Caco-2 (cell line): ENCODE results near the gene MRPS27. TPM values are rescaled to one million over a fixed set of nuclear protein-coding genes. Genes with fewer than 3 reads are reported as not detected.

Experiments used
- BruUV-seq: library from RNA; stranded (reverse); fragments of 400-500 nt; replicated peaks from 2 replicates; lab custom pipeline; 2021; lab: Mats Ljungman, UMichigan
- CTCF ChIA-PET: fragments of 300-600 bp; sonication (Branson Sonifier 250); formaldehyde crosslinking; loops from one replicate; lab custom pipeline; 2022; ENCODE audit warnings: antibody characterized with exemption; lab: Charles Lee
- POLR2A ChIA-PET: fragments of 300-600 bp; sonication (Branson Sonifier 250); formaldehyde crosslinking; loops from one replicate; lab custom pipeline; 2022; ENCODE audit warnings: antibody characterized with exemption; lab: Charles Lee
- DNase-seq, 2 experiments: peaks; one replicate each; pipeline versions ENCODE4 v3.0.0 to v3.0.0-alpha.2; 2020 to 2022
- H3K27me3 ChIP-seq: replicated peaks from 2 replicates; pipeline ENCODE4 v1.6.0; 2011; ENCODE audit warnings: low read length; ENCODE audit not compliant: control insufficient read depth, insufficient read depth
- H3K36me3 ChIP-seq: 2 replicates; pipeline ENCODE4 v1.5.1; 2011; ENCODE audit warnings: low read length; ENCODE audit not compliant: control insufficient read depth, insufficient read depth
- H3K4me1 ChIP-seq: fragments of 250-450 bp; sonication (Bioruptor Pico); 2 replicates; pipeline ENCODE4 v1.5.1; 2020; ENCODE audit warnings: mild to moderate bottlenecking
- H3K4me3 ChIP-seq: 2 replicates; pipeline ENCODE4 v1.5.1; 2011; ENCODE audit warnings: low read depth, mild to moderate bottlenecking, control low read depth, low read length
- H3K9me3 ChIP-seq: fragments of 250-450 bp; sonication (Bioruptor Pico); 2 replicates; pipeline ENCODE4 v1.5.1; 2020; ENCODE audit warnings: mild to moderate bottlenecking, moderate library complexity
- H3K27ac Mint-ChIP-seq: one replicate; pipeline ENCODE4 v1.8.0; 2022; ENCODE audit warnings: mixed read lengths; ENCODE audit not compliant: unreplicated experiment
- H3K27me3 Mint-ChIP-seq: one replicate; pipeline ENCODE4 v1.8.0; 2022; ENCODE audit warnings: mixed read lengths; ENCODE audit not compliant: insufficient read depth, unreplicated experiment
- H3K36me3 Mint-ChIP-seq: one replicate; pipeline ENCODE4 v1.8.0; 2022; ENCODE audit warnings: mild to moderate bottlenecking, mixed read lengths; ENCODE audit not compliant: insufficient read depth, unreplicated experiment
- H3K4me1 Mint-ChIP-seq: one replicate; pipeline ENCODE4 v1.8.0; 2022; ENCODE audit warnings: low read depth, mixed read lengths; ENCODE audit not compliant: unreplicated experiment
- H3K4me3 Mint-ChIP-seq: one replicate; pipeline ENCODE4 v1.8.0; 2022; ENCODE audit warnings: mild to moderate bottlenecking, moderate library complexity, mixed read lengths; ENCODE audit not compliant: unreplicated experiment
- H3K9me3 Mint-ChIP-seq: one replicate; pipeline ENCODE4 v1.8.0; 2022; ENCODE audit warnings: mixed read lengths; ENCODE audit not compliant: unreplicated experiment
- intact Hi-C: fragments of 100-400 bp; cut with micrococcal nuclease; formaldehyde crosslinking; loops from one replicate; pipeline ENCODE4 v1.10.0; 2022; ENCODE audit not compliant: unreplicated experiment
- total RNA-seq: library from RNA; stranded (reverse); gene quantifications from 2 replicates; pipeline ENCODE4 v1.2.3, GENCODE V29; 2022
- TF ChIP-seq, protein P1 (sequence below), 2 experiments: fragments of 200-600 bp in 1 of 2; IDR thresholded peaks; 1 replicate in 1 of 2; 2 replicates in 1 of 2; pipeline versions ENCODE4 v1.5.1 to v1.8.0; 2011 to 2022; ENCODE audit warnings: antibody characterized with exemption in 1 of 2, control low read depth in 1 of 2, inconsistent platforms in 1 of 2, low read depth in 1 of 2, low read length in 1 of 2, mild to moderate bottlenecking in 1 of 2, moderate library complexity in 1 of 2; ENCODE audit not compliant: insufficient read depth in 1 of 2, severe bottlenecking in 1 of 2, unreplicated experiment in 1 of 2

Gene MRPS27
- total RNA-seq, 1 experiment from 2014 or later = 71.1 TPM

DNA sequence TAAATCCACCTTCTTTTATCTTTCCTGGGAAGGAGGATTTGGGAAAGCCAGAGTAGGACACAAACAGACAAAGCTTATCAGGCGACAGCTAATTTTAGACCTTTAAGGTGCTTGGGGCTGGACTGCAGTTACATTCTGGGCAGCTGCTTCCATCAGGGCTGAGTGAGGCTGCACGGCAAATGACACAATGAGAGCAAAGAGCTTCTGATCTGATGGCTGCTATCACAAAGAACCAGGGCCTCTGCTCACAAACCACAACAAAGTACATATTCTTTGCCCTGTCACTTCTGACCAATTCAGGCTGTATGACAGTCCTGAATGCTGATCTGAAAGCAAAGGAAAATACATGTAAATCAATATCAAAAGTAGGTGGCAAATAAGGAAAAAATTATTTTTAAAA, 93.1 kb downstream of the MRPS27 start:
- Mint-ChIP-seq H3K27me3 (no peaks in the 10 kb centered on the region), H3K36me3 (peaks cover 57% of the 10 kb centered on the region), H3K27ac (no peak overlapping the region), H3K9me3 (no peaks in the 10 kb centered on the region), H3K4me3 (no peak overlapping the region), H3K4me1 (no peaks in the 10 kb centered on the region)
- TF ChIP-seq, protein P1, sequence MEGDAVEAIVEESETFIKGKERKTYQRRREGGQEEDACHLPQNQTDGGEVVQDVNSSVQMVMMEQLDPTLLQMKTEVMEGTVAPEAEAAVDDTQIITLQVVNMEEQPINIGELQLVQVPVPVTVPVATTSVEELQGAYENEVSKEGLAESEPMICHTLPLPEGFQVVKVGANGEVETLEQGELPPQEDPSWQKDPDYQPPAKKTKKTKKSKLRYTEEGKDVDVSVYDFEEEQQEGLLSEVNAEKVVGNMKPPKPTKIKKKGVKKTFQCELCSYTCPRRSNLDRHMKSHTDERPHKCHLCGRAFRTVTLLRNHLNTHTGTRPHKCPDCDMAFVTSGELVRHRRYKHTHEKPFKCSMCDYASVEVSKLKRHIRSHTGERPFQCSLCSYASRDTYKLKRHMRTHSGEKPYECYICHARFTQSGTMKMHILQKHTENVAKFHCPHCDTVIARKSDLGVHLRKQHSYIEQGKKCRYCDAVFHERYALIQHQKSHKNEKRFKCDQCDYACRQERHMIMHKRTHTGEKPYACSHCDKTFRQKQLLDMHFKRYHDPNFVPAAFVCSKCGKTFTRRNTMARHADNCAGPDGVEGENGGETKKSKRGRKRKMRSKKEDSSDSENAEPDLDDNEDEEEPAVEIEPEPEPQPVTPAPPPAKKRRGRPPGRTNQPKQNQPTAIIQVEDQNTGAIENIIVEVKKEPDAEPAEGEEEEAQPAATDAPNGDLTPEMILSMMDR (IDR thresholded peaks at IDR 0.05; ENCODE audit: insufficient read depth in 1 of 2, low read depth in 1 of 2, low read length in 1 of 2, severe bottlenecking in 1 of 2, unreplicated experiment in 1 of 2) = no peak
- H3K9me3 ChIP-seq = no peaks in the 10 kb centered on the region
- no peaks in the 10 kb centered on the region for H3K27me3 ChIP-seq
- no peak for DNase-seq
- POLR2A ChIA-PET = no interaction called here
- no TSS peak for BruUV-seq
- intact Hi-C loops = no loop called here
- CTCF ChIA-PET = no interaction called here
- H3K4me3 ChIP-seq = no peak overlapping the region
- no peaks in the 10 kb centered on the region for H3K36me3 ChIP-seq
- H3K4me1 ChIP-seq = no peaks in the 10 kb centered on the region; the same call in 1 of the 2 replicates

DNA sequence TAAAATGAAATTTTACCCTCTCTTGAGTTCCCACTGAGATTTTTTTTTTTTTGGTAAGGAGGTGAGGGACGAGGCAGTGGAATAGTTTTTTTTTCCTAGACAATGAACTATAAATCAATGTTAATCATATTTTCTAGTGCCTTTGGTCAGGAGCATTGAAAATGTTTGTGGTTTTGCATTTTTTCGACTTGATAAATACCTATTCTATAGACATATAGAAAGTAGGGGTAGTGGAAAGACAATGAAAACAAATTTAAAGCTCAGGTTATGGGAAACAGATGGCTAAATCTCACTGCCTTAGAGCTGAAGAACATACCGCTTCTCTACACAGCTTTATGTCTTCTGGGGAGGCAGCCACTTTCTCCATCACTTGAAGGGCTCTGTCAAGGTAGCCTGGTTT, 94.3 kb downstream of the MRPS27 start:
- H3K4me1 Mint-ChIP-seq = no peaks in the 10 kb centered on the region
- no peaks in the 10 kb centered on the region for H3K9me3 Mint-ChIP-seq
- CTCF ChIA-PET = no interaction called here
- H3K27me3 Mint-ChIP-seq = no peaks in the 10 kb centered on the region
- BruUV-seq = no TSS peak
- no peak overlapping the region for H3K4me3 Mint-ChIP-seq
- H3K27me3 ChIP-seq = no peaks in the 10 kb centered on the region
- intact Hi-C loops = no loop called here
- TF ChIP-seq, protein P1 (IDR thresholded peaks at IDR 0.05; ENCODE audit: insufficient read depth in 1 of 2, low read depth in 1 of 2, low read length in 1 of 2, severe bottlenecking in 1 of 2, unreplicated experiment in 1 of 2) = no peak
- POLR2A ChIA-PET = no interaction called here
- no peak for DNase-seq
- H3K9me3 ChIP-seq = no peaks in the 10 kb centered on the region
- peaks cover 59% of the 10 kb centered on the region for H3K36me3 Mint-ChIP-seq
- H3K27ac Mint-ChIP-seq = no peak overlapping the region
- H3K4me3 ChIP-seq = no peak overlapping the region
- H3K36me3 ChIP-seq = no peaks in the 10 kb centered on the region
- no peaks in the 10 kb centered on the region for H3K4me1 ChIP-seq

GRCh38 chr5:72224946-72225463, 95.0 kb downstream of the MRPS27 start:
- intact Hi-C loops = no loop called here
- no peaks in the 10 kb centered on the region for H3K4me1 Mint-ChIP-seq
- TF ChIP-seq, protein P1 (IDR thresholded peaks at IDR 0.05; ENCODE audit: insufficient read depth in 1 of 2, low read depth in 1 of 2, low read length in 1 of 2, severe bottlenecking in 1 of 2, unreplicated experiment in 1 of 2) = no peak
- no peaks in the 10 kb centered on the region for H3K9me3 Mint-ChIP-seq
- H3K9me3 ChIP-seq = no peaks in the 10 kb centered on the region
- H3K36me3 Mint-ChIP-seq = peaks cover 56% of the 10 kb centered on the region
- no peaks in the 10 kb centered on the region for H3K36me3 ChIP-seq
- no peak overlapping the region for H3K4me3 ChIP-seq
- H3K27me3 Mint-ChIP-seq = no peaks in the 10 kb centered on the region
- no peaks in the 10 kb centered on the region for H3K27me3 ChIP-seq
- CTCF ChIA-PET = no interaction called here
- BruUV-seq = no TSS peak
- H3K4me1 ChIP-seq = no peaks in the 10 kb centered on the region
- H3K4me3 Mint-ChIP-seq = no peak overlapping the region
- POLR2A ChIA-PET = no interaction called here
- H3K27ac Mint-ChIP-seq = no peak overlapping the region
- DNase-seq = no peak
